Fibroblast of lung (primary cell): ENCODE measurements around the gene SEMA3B.

Source experiments
- EZH2 ChIP-seq: IDR thresholded peaks from 2 replicates; pipeline ENCODE4 v1.5.1; 2012; ENCODE audit warnings: low read length, control low read depth, mild to moderate bottlenecking; ENCODE audit errors: missing control alignments
- TF ChIP-seq, protein P1 (sequence below), 2 donors: IDR thresholded peaks in 1 of 2; conservative IDR thresholded peaks in 1 of 2; 1 replicate in 1 of 2; 2 replicates in 1 of 2; pipeline ENCODE4 v1.5.1; 2011 to 2012; ENCODE audit warnings: low read length in 2 of 2, control low read depth in 1 of 2, inconsistent platforms in 1 of 2, low read depth in 1 of 2, mild to moderate bottlenecking in 1 of 2

DNA sequence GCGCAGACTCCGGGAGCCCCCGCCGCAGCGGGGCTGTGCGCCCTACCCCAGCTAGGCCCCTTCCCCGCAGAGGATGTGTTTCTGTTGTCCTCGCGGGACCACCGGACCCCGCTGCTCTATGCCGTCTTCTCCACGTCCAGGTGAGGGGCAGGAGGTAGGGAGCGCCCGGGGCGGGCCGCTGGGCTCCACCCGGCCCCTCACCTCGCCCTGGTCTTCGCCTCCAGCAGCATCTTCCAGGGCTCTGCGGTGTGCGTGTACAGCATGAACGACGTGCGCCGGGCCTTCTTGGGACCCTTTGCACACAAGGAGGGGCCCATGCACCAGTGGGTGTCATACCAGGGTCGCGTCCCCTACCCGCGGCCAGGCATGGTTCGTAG is 4.7 kb downstream of the SEMA3B start:
- TF ChIP-seq, protein P1, sequence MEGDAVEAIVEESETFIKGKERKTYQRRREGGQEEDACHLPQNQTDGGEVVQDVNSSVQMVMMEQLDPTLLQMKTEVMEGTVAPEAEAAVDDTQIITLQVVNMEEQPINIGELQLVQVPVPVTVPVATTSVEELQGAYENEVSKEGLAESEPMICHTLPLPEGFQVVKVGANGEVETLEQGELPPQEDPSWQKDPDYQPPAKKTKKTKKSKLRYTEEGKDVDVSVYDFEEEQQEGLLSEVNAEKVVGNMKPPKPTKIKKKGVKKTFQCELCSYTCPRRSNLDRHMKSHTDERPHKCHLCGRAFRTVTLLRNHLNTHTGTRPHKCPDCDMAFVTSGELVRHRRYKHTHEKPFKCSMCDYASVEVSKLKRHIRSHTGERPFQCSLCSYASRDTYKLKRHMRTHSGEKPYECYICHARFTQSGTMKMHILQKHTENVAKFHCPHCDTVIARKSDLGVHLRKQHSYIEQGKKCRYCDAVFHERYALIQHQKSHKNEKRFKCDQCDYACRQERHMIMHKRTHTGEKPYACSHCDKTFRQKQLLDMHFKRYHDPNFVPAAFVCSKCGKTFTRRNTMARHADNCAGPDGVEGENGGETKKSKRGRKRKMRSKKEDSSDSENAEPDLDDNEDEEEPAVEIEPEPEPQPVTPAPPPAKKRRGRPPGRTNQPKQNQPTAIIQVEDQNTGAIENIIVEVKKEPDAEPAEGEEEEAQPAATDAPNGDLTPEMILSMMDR (conservative IDR thresholded peaks at IDR 0.05 in 1 of 2, IDR thresholded peaks at IDR 0.05 in 1 of 2; ENCODE audit: low read depth in 1 of 2, low read length in 2 of 2), result no peak
- TF ChIP-seq EZH2, result no peak
